ENCODE results near the gene TIMP2.

- TF ChIP-seq POLR2A (IDR thresholded peaks at IDR 0.05), result no peak
- no peak for TF ChIP-seq POLR2AphosphoS5 (IDR thresholded peaks at IDR 0.05)
- TF ChIP-seq CTCF (IDR thresholded peaks at IDR 0.05), result no peak
- no peak for TF ChIP-seq EP300 (IDR thresholded peaks at IDR 0.05; ENCODE audit: low read depth)
These were observed 98.2 kb downstream of the TIMP2 start for GRCh38 chr17:78826836-78827509.
